GM23248 (cell line): ENCODE results near the gene TAF1B.

Experiments used
- EZH2 ChIP-seq: fragments of 200-600 bp; sonication (generic); IDR thresholded peaks from 2 replicates; pipeline ENCODE4 v1.6.1; 2018; ENCODE audit warnings: antibody characterized with exemption, mild to moderate bottlenecking; ENCODE audit not compliant: insufficient read depth, poor library complexity, severe bottlenecking
- EZH2phosphoT487 ChIP-seq: fragments of 200-600 bp; sonication (generic); IDR thresholded peaks from 2 replicates; pipeline ENCODE4 v1.6.1; 2018; ENCODE audit warnings: antibody characterized with exemption, moderate library complexity, mild to moderate bottlenecking, low read depth; ENCODE audit not compliant: insufficient read depth

- TF ChIP-seq EZH2phosphoT487 (no peak), EZH2 (no peak)
These were observed 105.4 kb downstream of the TAF1B start for GRCh38 chr2:9948721-9949120.
